Heart left ventricle (tissue), 16 donors: ENCODE results near the gene FAM219B. TPM values are rescaled to one million over a fixed set of nuclear protein-coding genes. Genes with fewer than 3 reads are reported as not detected.

Experiments used
- ATAC-seq, 4 donors: fragments of 200-7000 bp; cut with Tn5 transposase; one replicate each; pipeline ENCODE4 v1.9.1; 2020 to 2022; ENCODE audit warnings: moderate library complexity in 4 of 4, mild to moderate bottlenecking in 3 of 4, moderate number of reproducible peaks in 1 of 4
- DNase-seq, 5 donors: peaks; one replicate each; pipeline ENCODE4 v3.0.0-alpha.2; 2020
- H3K27ac ChIP-seq, 12 donors: fragments of 200-600 bp; sonication (generic) in 4 of 12; one replicate each; pipeline versions ENCODE4 v1.5.0 to v1.8.0; 2016 to 2022; ENCODE audit warnings: mild to moderate bottlenecking in 2 of 12
- H3K27me3 ChIP-seq, 9 donors: fragments of 200-600 bp; sonication (generic) in 2 of 9; one replicate each; pipeline versions ENCODE4 v1.5.1 to v1.8.0; 2016 to 2022; ENCODE audit warnings: mild to moderate bottlenecking in 3 of 9
- H3K36me3 ChIP-seq, 9 donors: fragments of 200-600 bp; sonication (generic) in 2 of 9; one replicate each; pipeline versions ENCODE4 v1.5.0 to v1.8.0; 2018 to 2022; ENCODE audit warnings: mild to moderate bottlenecking in 2 of 9
- H3K4me1 ChIP-seq, 12 donors: fragments of 200-600 bp; sonication (generic) in 4 of 12; one replicate each; pipeline versions ENCODE4 v1.5.0 to v1.8.0; 2016 to 2022; ENCODE audit warnings: mild to moderate bottlenecking in 3 of 12
- H3K4me3 ChIP-seq, 12 donors: fragments of 200-600 bp; sonication (generic) in 4 of 12; one replicate each; pipeline versions ENCODE4 v1.5.0 to v1.8.0; 2017 to 2022; ENCODE audit warnings: mild to moderate bottlenecking in 9 of 12, moderate library complexity in 4 of 12
- H3K9me3 ChIP-seq, 12 donors: fragments of 200-600 bp; sonication (generic) in 4 of 12; one replicate each; pipeline versions ENCODE4 v1.5.0 to v1.8.0; 2016 to 2022; ENCODE audit warnings: mild to moderate bottlenecking in 1 of 12
- CTCF ChIP-seq, 12 donors: fragments of 200-600 bp; sonication (generic) in 4 of 12; IDR thresholded peaks; one replicate each; pipeline versions ENCODE4 v1.5.0 to v1.8.0; 2018 to 2022; ENCODE audit warnings: antibody characterized with exemption in 12 of 12, mild to moderate bottlenecking in 5 of 12
- POLR2A ChIP-seq, 2 donors: fragments of 450-650 bp; IDR thresholded peaks; one replicate each; pipeline ENCODE4 v1.6.1; 2017; ENCODE audit warnings: antibody characterized with exemption in 2 of 2, mild to moderate bottlenecking in 2 of 2, moderate library complexity in 2 of 2
- WGBS, 4 donors: extraction: QIAGEN DNeasy Blood & Tissue Kit in 2 of 4; methylation state at CpG; one replicate each; pipeline versions ENCODE4 v1.1.5 to v1.1.7; 2013 to 2018; 5-methylcytosine and 5-hydroxymethylcytosine counted together
- intact Hi-C, 10 donors: fragments of 100-400 bp; cut with DNase I; formaldehyde crosslinking; loops; one replicate each; pipeline versions ENCODE4 v1.11.1 to v1.14.2; 2022
- polyA plus RNA-seq, 2 donors: library from polyadenylated mRNA; stranded (reverse); fragments of 200-250 nt; gene quantifications; one replicate each; pipeline ENCODE4 v1.2.3, GENCODE V29; 2013
- total RNA-seq, 9 donors: library from RNA; depleted of rRNA in 2 of 9; stranded (reverse); fragments of >200 nt in 2 of 9; fragmentation: NEBNext Ultra II Directional in 3 of 9; extraction: Animal tissue kit (Norgen Biotek cat#: 25700) in 3 of 9; gene quantifications; one replicate each; pipeline versions ENCODE4 v1.1.0 to v1.2.4, GENCODE V29; 2016 to 2023
- donor health status: ischemic (EF 13 %, LVEDD 7.1; RV severe dilation, severe dysfunction).
- donor health status: healthy with polysubstance abuse.
- donor health status: DM: no; HTN: yes; CAD: no.
- donor health status: DM: no; HTN: no; CAD: no.
- donor health status: ischemic (EF 25% LVEDD 6.9; RV normal size, moderate dysfunction).
- donor health status: ischemic (EF 25% LVEDD 5.7; RV mildly dilated, moderate dysfunction).
- donor health status: healthy.
- donor health status: DM: yes; HTN: yes; CAD: no.
- donor health status: ischemic (EF 35%, LVEDD 5.7; RV mildly dilated, moderate dysfunction).
- donor health status: nonischemic (EF 11% LVEDD 7.7; RV severe dilation, severe dysfunction).
- donor health status: DM: yes; HTN: yes; CAD: no.
- donor health status: PGD.
- donor health status: ischemic (EF 29% LVEDD 5.4; RV normal size, mild dysfunction).
- donor health status: nonischemic (EF 23%, LVEDD 6.1; RV moderate dilation, normal function).

Gene FAM219B
- total and polyA plus RNA-seq, 11 donors, result 31.3 to 110 (median 86.1) TPM

GRCh38 chr15:74851960-74852359 lies 54.7 kb downstream of the FAM219B start:
- TF ChIP-seq CTCF (IDR thresholded peaks at IDR 0.05) (no peak), POLR2A (IDR thresholded peaks at IDR 0.05) (no peak)
- DNase-seq (no peak), ATAC-seq (no peak)
- 89 to 100% (median 94%) methylated on average over 1 to 7 of the region's 7 CpGs for WGBS, 4 donors
- Histone ChIP-seq H3K27me3 (no peaks in the 10 kb centered on the region), H3K27ac (no peak overlapping the region), H3K4me1 (peaks cover 0 to 25% (median 11%) of the 10 kb centered on the region in 12 donors), H3K4me3 (no peak overlapping the region), H3K36me3 (peaks cover 3 to 76% (median 72%) of the 10 kb centered on the region in 9 donors), H3K9me3 (no peaks in the 10 kb centered on the region)
- intact Hi-C loops, result no loop called here

- intact Hi-C loops, result no loop called here
- no peak overlapping the region for H3K4me3 ChIP-seq
- H3K36me3 ChIP-seq, result peaks cover 3 to 88% (median 82%) of the 10 kb centered on the region in 9 donors
- peaks cover 0 to 12% (median 3%) of the 10 kb centered on the region in 12 donors for H3K4me1 ChIP-seq
- WGBS, 4 donors, result 94 to 99% (median 97%) methylated on average over 4 of the region's 4 CpGs
- DNase-seq (no peak), ATAC-seq (no peak)
- H3K9me3 ChIP-seq, result no peaks in the 10 kb centered on the region
- no peak overlapping the region for H3K27ac ChIP-seq
- H3K27me3 ChIP-seq, result no peaks in the 10 kb centered on the region
- TF ChIP-seq POLR2A (IDR thresholded peaks at IDR 0.05), result no peak
- no peak for TF ChIP-seq CTCF (IDR thresholded peaks at IDR 0.05)
These were observed 56.3 kb downstream of the FAM219B start for GRCh38 chr15:74850393-74850792.

Other genes with a start within 250 kb of the FAM219B start
- 10 to 100 TPM in 8 of 9 donors, 1 to 10 TPM in 1; 7.3 to 23.0 (median 16.5) TPM for gene EDC3, start 210.8 kb downstream of the FAM219B start, total RNA-seq
- gene EDC3, start 210.8 kb downstream of the FAM219B start, polyA plus RNA-seq, result 10 to 100 TPM in 1 of 2 donors, 1 to 10 TPM in 1; 8.3 to 17.1 TPM
- gene CYP1A1, start 181.3 kb downstream of the FAM219B start, total RNA-seq, result under 1 TPM in 6 of 9 donors, not detected in 3; 0.16 to 0.91 (median 0.34) TPM
- gene CYP1A1, start 181.3 kb downstream of the FAM219B start, polyA plus RNA-seq, result under 1 TPM; 0.08 to 0.38 TPM
- not detected for gene CYP1A2, start 158.0 kb downstream of the FAM219B start, total RNA-seq
- not detected for gene CYP1A2, start 158.0 kb downstream of the FAM219B start, polyA plus RNA-seq
- 10 to 100 TPM; 19.1 to 66.7 (median 28.4) TPM for gene CSK, start 124.8 kb downstream of the FAM219B start, total RNA-seq
- 10 to 100 TPM; 23.9 to 24.7 TPM for gene CSK, start 124.8 kb downstream of the FAM219B start, polyA plus RNA-seq
- gene LMAN1L, start 94.0 kb downstream of the FAM219B start, total RNA-seq, result 10 to 100 TPM in 2 of 9 donors, 1 to 10 TPM in 5, under 1 TPM in 2; 0.19 to 16.3 (median 7.8) TPM
- 1 to 10 TPM in 1 of 2 donors, not detected in 1; 5.8 TPM for gene LMAN1L, start 94.0 kb downstream of the FAM219B start, polyA plus RNA-seq
- 1 to 10 TPM in 5 of 9 donors, under 1 TPM in 1, not detected in 3; 0.14 to 3.3 (median 2.0) TPM for gene CPLX3, start 80.2 kb downstream of the FAM219B start, total RNA-seq
- gene CPLX3, start 80.2 kb downstream of the FAM219B start, polyA plus RNA-seq, result 1 to 10 TPM in 1 of 2 donors, under 1 TPM in 1; 0.06 to 1.5 TPM
- gene ULK3, start 63.7 kb downstream of the FAM219B start, total RNA-seq, result 10 to 100 TPM; 22.6 to 39.3 (median 29.5) TPM
- gene ULK3, start 63.7 kb downstream of the FAM219B start, polyA plus RNA-seq, result 10 to 100 TPM; 28.0 to 29.3 TPM
- gene SCAMP2, start 33.5 kb downstream of the FAM219B start, total RNA-seq, result 10 to 100 TPM; 34.9 to 84.8 (median 46.0) TPM
- gene SCAMP2, start 33.5 kb downstream of the FAM219B start, polyA plus RNA-seq, result 10 to 100 TPM; 25.1 to 90.5 TPM
- 10 to 100 TPM; 22.4 to 85.7 (median 59.3) TPM for gene MPI, start 16.8 kb downstream of the FAM219B start, total RNA-seq
- 10 to 100 TPM; 28.9 to 44.2 TPM for gene MPI, start 16.8 kb downstream of the FAM219B start, polyA plus RNA-seq
- gene COX5A, start 31.2 kb upstream of the FAM219B start, total RNA-seq, result 1,000 to 10,000 TPM in 5 of 9 donors, 100 to 1,000 TPM in 4; 754 to 1,537 (median 1,120) TPM
- gene COX5A, start 31.2 kb upstream of the FAM219B start, polyA plus RNA-seq, result 1,000 to 10,000 TPM; 1,480 to 2,918 TPM
- 1 to 10 TPM; 1.1 to 5.8 (median 2.1) TPM for gene RPP25, start 49.9 kb upstream of the FAM219B start, total RNA-seq
- gene RPP25, start 49.9 kb upstream of the FAM219B start, polyA plus RNA-seq, result 1 to 10 TPM; 1.6 to 4.0 TPM
- 1 to 10 TPM; 1.7 to 7.1 (median 4.2) TPM for gene SCAMP5, start 88.7 kb upstream of the FAM219B start, total RNA-seq
- 1 to 10 TPM in 1 of 2 donors, under 1 TPM in 1; 0.91 to 7.4 TPM for gene SCAMP5, start 88.7 kb upstream of the FAM219B start, polyA plus RNA-seq
- gene PPCDC, start 116.7 kb upstream of the FAM219B start, total RNA-seq, result 10 to 100 TPM in 2 of 9 donors, 1 to 10 TPM in 7; 3.6 to 13.0 (median 4.9) TPM
- gene PPCDC, start 116.7 kb upstream of the FAM219B start, polyA plus RNA-seq, result 1 to 10 TPM; 8.2 to 9.3 TPM